Measurements from ENCODE around the gene HERPUD1. TPM values are rescaled to one million over a fixed set of nuclear protein-coding genes. Genes with fewer than 3 reads are reported as not detected.

The HERPUD1 gene
- total RNA-seq, 1 experiment from 2014 or later, result 296 TPM

DNA sequence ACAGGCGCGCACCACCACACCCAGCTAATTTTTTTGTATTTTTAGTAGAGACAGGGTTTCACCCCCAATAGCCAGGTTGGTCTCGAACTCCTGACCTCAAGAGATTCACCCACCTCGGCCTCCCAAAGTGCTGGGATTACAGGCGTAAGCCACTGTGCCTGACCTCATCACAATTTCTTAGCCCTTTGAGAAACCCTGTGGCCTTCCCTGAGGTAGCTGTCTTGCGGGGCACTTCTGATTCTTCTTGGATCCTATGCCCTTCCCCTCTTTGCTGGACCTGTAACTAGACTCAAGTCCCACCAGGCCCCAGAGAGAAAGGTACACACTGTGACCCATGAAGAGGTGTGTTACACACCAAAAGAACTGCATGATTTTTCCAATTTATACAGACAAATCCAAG, 16.3 kb downstream of the HERPUD1 start:
- Histone ChIP-seq H3K4me3 (ENCODE audit: low read depth, low read length) (no peak overlapping the region), H3K27me3 (replicated peaks; ENCODE audit: control insufficient read depth, insufficient read depth, low read length) (no peaks in the 10 kb centered on the region), H3K4me1 (peaks cover 4% of the 10 kb centered on the region; the same call in 1 of the 2 replicates), H3K9me3 (no peaks in the 10 kb centered on the region), H3K36me3 (ENCODE audit: control insufficient read depth, insufficient read depth, low read length) (no peaks in the 10 kb centered on the region)
- POLR2A ChIA-PET, result no interaction called here
- intact Hi-C loops (cut with micrococcal nuclease; ENCODE audit: unreplicated experiment), result no loop called here
- Mint-ChIP-seq H3K9me3 (ENCODE audit: unreplicated experiment) (no peaks in the 10 kb centered on the region), H3K27me3 (ENCODE audit: insufficient read depth, unreplicated experiment) (no peaks in the 10 kb centered on the region), H3K36me3 (ENCODE audit: insufficient read depth, unreplicated experiment) (peaks cover 67% of the 10 kb centered on the region), H3K4me3 (ENCODE audit: unreplicated experiment) (no peak overlapping the region), H3K27ac (ENCODE audit: unreplicated experiment) (peak overlapping the region; percentile 37), H3K4me1 (ENCODE audit: low read depth, unreplicated experiment) (peaks cover 22% of the 10 kb centered on the region)
- no TSS peak for BruUV-seq (replicated peaks)
- CTCF ChIA-PET, result interaction anchor here (1.3 kb wide), 1 partner anchor 77 kb away, joined by 3 read pairs; no protein-coding TSS in a partner anchor
- no peak for DNase-seq
- TF ChIP-seq, protein P1, sequence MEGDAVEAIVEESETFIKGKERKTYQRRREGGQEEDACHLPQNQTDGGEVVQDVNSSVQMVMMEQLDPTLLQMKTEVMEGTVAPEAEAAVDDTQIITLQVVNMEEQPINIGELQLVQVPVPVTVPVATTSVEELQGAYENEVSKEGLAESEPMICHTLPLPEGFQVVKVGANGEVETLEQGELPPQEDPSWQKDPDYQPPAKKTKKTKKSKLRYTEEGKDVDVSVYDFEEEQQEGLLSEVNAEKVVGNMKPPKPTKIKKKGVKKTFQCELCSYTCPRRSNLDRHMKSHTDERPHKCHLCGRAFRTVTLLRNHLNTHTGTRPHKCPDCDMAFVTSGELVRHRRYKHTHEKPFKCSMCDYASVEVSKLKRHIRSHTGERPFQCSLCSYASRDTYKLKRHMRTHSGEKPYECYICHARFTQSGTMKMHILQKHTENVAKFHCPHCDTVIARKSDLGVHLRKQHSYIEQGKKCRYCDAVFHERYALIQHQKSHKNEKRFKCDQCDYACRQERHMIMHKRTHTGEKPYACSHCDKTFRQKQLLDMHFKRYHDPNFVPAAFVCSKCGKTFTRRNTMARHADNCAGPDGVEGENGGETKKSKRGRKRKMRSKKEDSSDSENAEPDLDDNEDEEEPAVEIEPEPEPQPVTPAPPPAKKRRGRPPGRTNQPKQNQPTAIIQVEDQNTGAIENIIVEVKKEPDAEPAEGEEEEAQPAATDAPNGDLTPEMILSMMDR (IDR thresholded peaks at IDR 0.05; ENCODE audit: insufficient read depth in 1 of 2, low read depth in 1 of 2, low read length in 1 of 2, severe bottlenecking in 1 of 2, unreplicated experiment in 1 of 2), result no peak

- no peak for DNase-seq
- ChIA-PET POLR2A (no interaction called here), CTCF (interaction anchor here (1.2 kb wide), 1 partner anchor 19 kb away, joined by 4 read pairs; no protein-coding TSS in a partner anchor)
- Histone ChIP-seq H3K27me3 (replicated peaks; ENCODE audit: control insufficient read depth, insufficient read depth, low read length) (no peaks in the 10 kb centered on the region), H3K4me1 (peaks cover 4% of the 10 kb centered on the region; the same call in 1 of the 2 replicates), H3K36me3 (ENCODE audit: control insufficient read depth, insufficient read depth, low read length) (no peaks in the 10 kb centered on the region), H3K9me3 (no peaks in the 10 kb centered on the region), H3K4me3 (ENCODE audit: low read depth, low read length) (no peak overlapping the region)
- TF ChIP-seq, protein P1 (IDR thresholded peaks at IDR 0.05; ENCODE audit: insufficient read depth in 1 of 2, low read depth in 1 of 2, low read length in 1 of 2, severe bottlenecking in 1 of 2, unreplicated experiment in 1 of 2), result no peak
- Mint-ChIP-seq H3K36me3 (ENCODE audit: insufficient read depth, unreplicated experiment) (peaks cover 49% of the 10 kb centered on the region), H3K4me3 (ENCODE audit: unreplicated experiment) (no peak overlapping the region), H3K9me3 (ENCODE audit: unreplicated experiment) (no peaks in the 10 kb centered on the region), H3K4me1 (ENCODE audit: low read depth, unreplicated experiment) (peaks cover 17% of the 10 kb centered on the region), H3K27me3 (ENCODE audit: insufficient read depth, unreplicated experiment) (no peaks in the 10 kb centered on the region), H3K27ac (ENCODE audit: unreplicated experiment) (peak overlapping the region; percentile 4)
- intact Hi-C loops (cut with micrococcal nuclease; ENCODE audit: unreplicated experiment), result loop anchor here (5.0 to 10.0 kb wide), 2 partner anchors 97 to 215 kb away; partner anchors contain the start of gene NUP93
- no TSS peak for BruUV-seq (replicated peaks)
Observed at GRCh38 chr16:56950051-56950450, 18.1 kb downstream of the HERPUD1 start.

DNA sequence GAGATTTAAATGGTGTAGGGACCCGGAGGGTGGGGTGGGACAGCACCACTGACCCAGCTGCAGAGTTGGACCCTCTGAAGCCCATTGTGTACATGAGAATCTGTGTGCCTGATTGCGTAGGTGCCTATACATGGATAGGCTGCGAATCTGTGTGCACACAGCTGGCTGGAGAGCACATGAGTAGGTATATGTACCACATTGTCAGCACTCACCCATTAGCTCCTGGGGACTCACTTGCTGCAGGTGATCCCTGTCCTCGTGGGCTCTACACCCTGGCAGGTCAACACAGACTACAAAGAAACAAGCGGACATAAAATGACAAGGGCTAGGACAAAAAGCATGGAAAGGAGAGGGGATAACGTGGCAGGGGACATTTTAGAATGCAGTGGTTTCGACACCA, 18.5 kb downstream of the HERPUD1 start:
- DNase-seq, result no peak
- TF ChIP-seq, protein P1 (IDR thresholded peaks at IDR 0.05; ENCODE audit: insufficient read depth in 1 of 2, low read depth in 1 of 2, low read length in 1 of 2, severe bottlenecking in 1 of 2, unreplicated experiment in 1 of 2), result no peak
- Mint-ChIP-seq H3K27me3 (ENCODE audit: insufficient read depth, unreplicated experiment) (no peaks in the 10 kb centered on the region), H3K4me3 (ENCODE audit: unreplicated experiment) (no peak overlapping the region), H3K36me3 (ENCODE audit: insufficient read depth, unreplicated experiment) (peaks cover 45% of the 10 kb centered on the region), H3K9me3 (ENCODE audit: unreplicated experiment) (no peaks in the 10 kb centered on the region), H3K27ac (ENCODE audit: unreplicated experiment) (peak overlapping the region; percentile 4), H3K4me1 (ENCODE audit: low read depth, unreplicated experiment) (peaks cover 16% of the 10 kb centered on the region)
- no peaks in the 10 kb centered on the region for H3K9me3 ChIP-seq
- CTCF ChIA-PET, result interaction anchor here (0.7 to 1.2 kb wide), 3 partner anchors 19 to 83 kb away, joined by 3 to 5 read pairs (median 4); no protein-coding TSS in a partner anchor
- intact Hi-C loops (cut with micrococcal nuclease; ENCODE audit: unreplicated experiment), result loop anchor here (5.0 to 10.0 kb wide), 2 partner anchors 97 to 216 kb away; partner anchors contain the start of gene NUP93
- H3K36me3 ChIP-seq (ENCODE audit: control insufficient read depth, insufficient read depth, low read length), result no peaks in the 10 kb centered on the region
- H3K4me1 ChIP-seq, result peaks cover under 1% of the 10 kb centered on the region; the same call in 1 of the 2 replicates
- H3K4me3 ChIP-seq (ENCODE audit: low read depth, low read length), result no peak overlapping the region
- no peaks in the 10 kb centered on the region for H3K27me3 ChIP-seq (replicated peaks; ENCODE audit: control insufficient read depth, insufficient read depth, low read length)
- no TSS peak for BruUV-seq (replicated peaks)
- POLR2A ChIA-PET, result no interaction called here

Data from Caco-2 (cell line).